NB4 (cell line): ENCODE data around the gene NXPH4.
A peak's percentile ranks its signal among the peaks of the same experiment; 100 is the strongest.

Experiments used
- DNase-seq: peaks from one replicate; pipeline ENCODE4 v3.0.0; 2010; ENCODE audit warnings: low read depth
- H3K4me3 ChIP-seq: one replicate; pipeline ENCODE4 v1.5.1; 2011; ENCODE audit warnings: mild to moderate bottlenecking, low read depth, low read length, moderate library complexity
- MYC ChIP-seq: IDR thresholded peaks from 2 replicates; pipeline ENCODE4 v1.6.1; 2011; ENCODE audit warnings: low read depth, low read length
- POLR2A ChIP-seq: IDR thresholded peaks from 2 replicates; pipeline ENCODE4 v1.6.1; 2011; ENCODE audit warnings: mild to moderate bottlenecking; ENCODE audit not compliant: insufficient read length; ENCODE audit errors: extremely low read depth
- TF ChIP-seq, protein P1 (sequence below): IDR thresholded peaks from one replicate; pipeline ENCODE4 v1.5.1; 2012; ENCODE audit warnings: low read depth, low read length
- TF ChIP-seq, protein P2 (sequence below): IDR thresholded peaks from 2 replicates; pipeline ENCODE4 v1.6.1; 2011; ENCODE audit warnings: low read depth, low read length

NXPH4 gene

GRCh38 chr12:57238854-57239554 lies 22.4 kb downstream of the NXPH4 start:
- no peak overlapping the region for H3K4me3 ChIP-seq
- DNase-seq: peak; percentile 89
- no peak for TF ChIP-seq MYC
- TF ChIP-seq POLR2A: no peak
- TF ChIP-seq, protein P1, sequence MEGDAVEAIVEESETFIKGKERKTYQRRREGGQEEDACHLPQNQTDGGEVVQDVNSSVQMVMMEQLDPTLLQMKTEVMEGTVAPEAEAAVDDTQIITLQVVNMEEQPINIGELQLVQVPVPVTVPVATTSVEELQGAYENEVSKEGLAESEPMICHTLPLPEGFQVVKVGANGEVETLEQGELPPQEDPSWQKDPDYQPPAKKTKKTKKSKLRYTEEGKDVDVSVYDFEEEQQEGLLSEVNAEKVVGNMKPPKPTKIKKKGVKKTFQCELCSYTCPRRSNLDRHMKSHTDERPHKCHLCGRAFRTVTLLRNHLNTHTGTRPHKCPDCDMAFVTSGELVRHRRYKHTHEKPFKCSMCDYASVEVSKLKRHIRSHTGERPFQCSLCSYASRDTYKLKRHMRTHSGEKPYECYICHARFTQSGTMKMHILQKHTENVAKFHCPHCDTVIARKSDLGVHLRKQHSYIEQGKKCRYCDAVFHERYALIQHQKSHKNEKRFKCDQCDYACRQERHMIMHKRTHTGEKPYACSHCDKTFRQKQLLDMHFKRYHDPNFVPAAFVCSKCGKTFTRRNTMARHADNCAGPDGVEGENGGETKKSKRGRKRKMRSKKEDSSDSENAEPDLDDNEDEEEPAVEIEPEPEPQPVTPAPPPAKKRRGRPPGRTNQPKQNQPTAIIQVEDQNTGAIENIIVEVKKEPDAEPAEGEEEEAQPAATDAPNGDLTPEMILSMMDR: peak; percentile 100
- TF ChIP-seq, protein P2, sequence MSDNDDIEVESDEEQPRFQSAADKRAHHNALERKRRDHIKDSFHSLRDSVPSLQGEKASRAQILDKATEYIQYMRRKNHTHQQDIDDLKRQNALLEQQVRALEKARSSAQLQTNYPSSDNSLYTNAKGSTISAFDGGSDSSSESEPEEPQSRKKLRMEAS: no peak; the same call in 1 of the 2 replicates

- no peak for DNase-seq
- no peak overlapping the region for H3K4me3 ChIP-seq
- TF ChIP-seq POLR2A: no peak
- TF ChIP-seq MYC: no peak
- TF ChIP-seq, protein P2: no peak
- TF ChIP-seq, protein P1: no peak
Observed at GRCh38 chr12:57239587-57240065, 23.0 kb downstream of the NXPH4 start.

- H3K4me3 ChIP-seq: no peak overlapping the region
- DNase-seq: peak; percentile 62
- TF ChIP-seq, protein P1: peak; percentile 2
- no peak for TF ChIP-seq MYC
- TF ChIP-seq, protein P2: peak; percentile 42; the same call in 1 of the 2 replicates
Observed at GRCh38 chr12:57240066-57240921, 23.7 kb downstream of the NXPH4 start.

- DNase-seq: peak; percentile 62
- TF ChIP-seq MYC: no peak
- TF ChIP-seq POLR2A: no peak
- TF ChIP-seq, protein P1: no peak
- TF ChIP-seq, protein P2: no peak
Observed at GRCh38 chr12:57240926-57241401, 24.4 kb downstream of the NXPH4 start.

DNA sequence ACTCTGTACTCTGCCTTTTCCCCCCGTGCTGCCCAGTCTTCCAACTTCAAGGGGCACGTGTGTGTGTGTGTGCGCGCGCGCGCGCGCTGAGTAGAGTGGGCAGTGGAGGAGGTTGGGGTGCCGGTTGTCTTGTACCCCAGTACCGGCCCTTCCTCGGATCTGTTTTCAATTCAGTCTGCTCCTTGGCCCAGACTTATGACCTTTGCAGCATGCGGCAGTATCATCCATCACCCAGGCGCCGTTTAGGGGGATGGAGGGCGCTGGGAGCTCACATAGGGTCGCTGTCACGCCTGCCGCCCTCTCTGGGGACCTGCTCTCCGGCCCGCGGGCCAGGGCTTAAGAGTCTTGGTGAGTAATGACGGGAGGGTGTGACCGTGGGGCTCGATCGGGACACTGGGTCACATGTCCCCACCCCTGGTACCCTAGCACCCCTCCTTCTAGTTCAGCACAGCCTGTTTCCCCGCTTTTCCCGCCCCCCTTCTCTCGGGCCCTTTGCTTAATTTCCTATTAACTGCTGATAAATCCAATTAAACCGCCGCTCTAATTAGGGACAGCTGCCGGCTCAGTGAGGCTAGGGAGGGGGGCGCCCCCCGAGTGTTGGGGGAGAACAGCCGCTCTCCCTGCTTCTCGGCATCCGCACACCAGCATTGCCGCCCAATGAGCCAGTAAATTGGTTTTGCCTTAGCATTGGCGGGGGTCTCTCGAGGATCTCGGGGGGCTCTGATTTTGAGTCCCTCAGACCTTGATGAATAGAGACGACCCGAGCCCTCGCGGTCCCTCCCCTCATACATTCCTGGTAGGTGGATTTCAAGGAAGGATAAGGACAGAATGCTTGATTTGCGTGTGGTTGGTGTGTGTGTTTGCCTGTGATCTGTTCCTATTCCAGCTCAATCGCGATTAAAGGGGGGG lies 25.1 kb downstream of the NXPH4 start:
- DNase-seq: no peak
- H3K4me3 ChIP-seq: no peak overlapping the region
- TF ChIP-seq, protein P2: no peak
- no peak for TF ChIP-seq MYC
- TF ChIP-seq, protein P1: no peak
- TF ChIP-seq POLR2A: no peak

More at GRCh38 chr12:57240926-57241401, 24.4 kb downstream of the NXPH4 start:
- no peak overlapping the region for H3K4me3 ChIP-seq
